Endothelial cell of umbilical vein (primary cell): ENCODE results near the gene RSPRY1. TPM values are rescaled to one million over a fixed set of nuclear protein-coding genes. Genes with fewer than 3 reads are reported as not detected.

Experiments used
- BruUV-seq: library from RNA; stranded (reverse); fragments of 400-500 nt; replicated peaks from 2 replicates; lab custom pipeline; 2021; lab: Mats Ljungman, UMichigan
- CTCF ChIA-PET: fragments of 300-600, 350-600 bp; sonication (Branson Sonifier 250); formaldehyde crosslinking; loops from one replicate; lab custom pipeline; 2021; ENCODE audit warnings: antibody characterized with exemption, inconsistent platforms; lab: Charles Lee
- POLR2A ChIA-PET: fragments of 300-600, 350-600 bp; sonication (Branson Sonifier 250); formaldehyde crosslinking; loops from one replicate; lab custom pipeline; 2021; ENCODE audit warnings: antibody characterized with exemption, inconsistent platforms; lab: Charles Lee
- DNase-seq: peaks from one replicate; pipeline ENCODE4 v3.0.0-alpha.2; 2011; ENCODE audit warnings: low read depth, low spot score
- FAIRE-seq: peaks from 2 replicates; lab custom pipeline; 2011; peaks lifted over from hg19 to GRCh38; lab: Jason Lieb, UNC
- H2AFZ ChIP-seq: 2 replicates; pipeline ENCODE4 v1.6.0; 2012; ENCODE audit warnings: low read depth, low read length, control low read depth, inconsistent platforms
- H3K27ac ChIP-seq: 2 replicates; pipeline ENCODE4 v1.5.1; 2011; ENCODE audit warnings: low read depth, mild to moderate bottlenecking, control low read depth, low read length, moderate library complexity; ENCODE audit not compliant: insufficient read depth
- H3K27me3 ChIP-seq, 2 experiments: 2 replicates each; pipeline versions ENCODE4 v1.6.0 to v1.6.1; 2011; ENCODE audit warnings: low read length in 2 of 2, mixed read lengths in 1 of 2; ENCODE audit not compliant: control insufficient read depth in 2 of 2, insufficient read depth in 2 of 2
- H3K36me3 ChIP-seq, 2 experiments: 2 replicates in 1 of 2; 3 replicates in 1 of 2; pipeline ENCODE4 v1.5.1; 2011; ENCODE audit warnings: low read length in 2 of 2, mild to moderate bottlenecking in 1 of 2, moderate library complexity in 1 of 2; ENCODE audit not compliant: control insufficient read depth in 2 of 2, insufficient read depth in 2 of 2; ENCODE audit errors: extremely low read depth in 1 of 2
- H3K4me1 ChIP-seq: 3 replicates; pipeline ENCODE4 v1.5.1; 2011; ENCODE audit warnings: mild to moderate bottlenecking, low read length; ENCODE audit not compliant: control insufficient read depth, insufficient read depth; ENCODE audit errors: extremely low read depth
- H3K4me2 ChIP-seq: 2 replicates; pipeline ENCODE4 v1.6.1; 2011; ENCODE audit warnings: low read length, control low read depth, mixed read lengths; ENCODE audit not compliant: insufficient read depth
- H3K4me3 ChIP-seq, 3 experiments: fragments of 200-600 bp in 1 of 3; sonication (generic), shearing (Covaris generic) in 1 of 3; replicated peaks in 1 of 3; 2 replicates each; pipeline ENCODE4 v1.5.1; 2011 to 2016; ENCODE audit warnings: control low read depth in 3 of 3, low read length in 3 of 3, mild to moderate bottlenecking in 2 of 3, inconsistent platforms in 1 of 3, low read depth in 1 of 3, moderate library complexity in 1 of 3; ENCODE audit not compliant: insufficient read depth in 1 of 3
- H3K79me2 ChIP-seq: 2 replicates; pipeline ENCODE4 v1.6.0; 2012; ENCODE audit warnings: low read length, inconsistent platforms; ENCODE audit not compliant: control insufficient read depth, insufficient read depth
- H3K9ac ChIP-seq: replicated peaks from 2 replicates; pipeline ENCODE3; 2011; ENCODE audit warnings: low read length, control low read depth; ENCODE audit not compliant: insufficient read depth; ENCODE audit errors: extremely low read depth
- H3K9me1 ChIP-seq: replicated peaks from 3 replicates; pipeline ENCODE4 v1.6.0; 2011; ENCODE audit warnings: mild to moderate bottlenecking, low read length; ENCODE audit not compliant: control insufficient read depth, insufficient read depth; ENCODE audit errors: extremely low read depth
- H3K9me3 ChIP-seq: replicated peaks from 2 replicates; pipeline ENCODE4 v1.5.1; 2012; ENCODE audit warnings: low read length, inconsistent platforms; ENCODE audit not compliant: control insufficient read depth, insufficient read depth
- H4K20me1 ChIP-seq: replicated peaks from 2 replicates; pipeline ENCODE3; 2011; ENCODE audit warnings: mild to moderate bottlenecking, low read length; ENCODE audit not compliant: control insufficient read depth, insufficient read depth; ENCODE audit errors: extremely low read depth
- EZH2 ChIP-seq: IDR thresholded peaks from 2 replicates; pipeline ENCODE4 v1.6.1; 2012; ENCODE audit warnings: borderline replicate concordance, low read depth, mild to moderate bottlenecking, moderate library complexity, low read length, inconsistent platforms; ENCODE audit not compliant: severe bottlenecking
- FOS ChIP-seq: IDR thresholded peaks from 2 replicates; pipeline ENCODE4 v1.6.1; 2011; ENCODE audit warnings: mild to moderate bottlenecking, low read length, moderate library complexity, borderline replicate concordance; ENCODE audit not compliant: insufficient read depth
- GATA2 ChIP-seq: IDR thresholded peaks from 2 replicates; pipeline ENCODE4 v1.7.0; 2011; ENCODE audit warnings: low read depth, mild to moderate bottlenecking, moderate library complexity, mixed read lengths, low read length; ENCODE audit not compliant: insufficient read length, insufficient read depth
- JUN ChIP-seq: IDR thresholded peaks from 2 replicates; pipeline ENCODE4 v1.6.1; 2011; ENCODE audit warnings: borderline replicate concordance, low read depth; ENCODE audit not compliant: insufficient read length, insufficient read depth
- MYC ChIP-seq: IDR thresholded peaks from one replicate; pipeline ENCODE4 v1.6.1; 2011; ENCODE audit warnings: mild to moderate bottlenecking, low read depth, low read length
- POLR2A ChIP-seq: IDR thresholded peaks from 2 replicates; pipeline ENCODE4 v1.6.1; 2012; ENCODE audit warnings: low read depth, mild to moderate bottlenecking, control low read depth, low read length
- POLR2AphosphoS5 ChIP-seq: IDR thresholded peaks from 2 replicates; pipeline ENCODE4 v1.6.1; 2012; ENCODE audit warnings: low read depth, mild to moderate bottlenecking, control low read depth, low read length, moderate library complexity; ENCODE audit not compliant: insufficient read depth
- dilution Hi-C: fragments of 300-500 bp; cut with MboI; formaldehyde crosslinking; loops from one replicate; pipeline ENCODE4 v1.15.0; 2019; ENCODE audit warnings: low sequenced_read_pairs; ENCODE audit not compliant: extremely low pct_ligation_motif_present
- intact Hi-C: fragments of 100-400 bp; cut with micrococcal nuclease; formaldehyde crosslinking; loops from one replicate; pipeline ENCODE4 v1.10.0; 2022
- polyA plus RNA-seq, 4 experiments: library from polyadenylated mRNA; depleted of rRNA in 3 of 4; stranded (reverse) in 3 of 4; unstranded in 1 of 4; fragments of >200 nt; gene quantifications; 2 replicates each; pipeline versions ENCODE4 v1.2.1 to v1.2.3, GENCODE V29; 2011 to 2012; ENCODE audit warnings: missing spikeins in 1 of 4
- total RNA-seq: library from RNA; stranded (reverse); gene quantifications from 2 replicates; pipeline ENCODE4 v1.2.3, GENCODE V29; 2021
- TF ChIP-seq, protein P1 (sequence below): IDR thresholded peaks from 2 replicates; pipeline ENCODE4 v1.6.1; 2011; ENCODE audit not compliant: insufficient read depth, insufficient read length
- TF ChIP-seq, protein P2 (sequence below), 2 donors: IDR thresholded peaks; 1 replicate in 1 of 2; 2 replicates in 1 of 2; pipeline ENCODE4 v1.5.1; 2011; ENCODE audit warnings: low read length in 2 of 2, mild to moderate bottlenecking in 2 of 2, moderate library complexity in 2 of 2, control low read depth in 1 of 2, inconsistent platforms in 1 of 2, low read depth in 1 of 2; ENCODE audit not compliant: insufficient read depth in 1 of 2; ENCODE audit errors: extremely low read depth in 1 of 2

RSPRY1 gene
- total and polyA plus RNA-seq, 2 donors (not counting 3 experiments of a cell fraction or from before 2014, with no cell fraction given): 28.5 to 55.1 TPM

DNA sequence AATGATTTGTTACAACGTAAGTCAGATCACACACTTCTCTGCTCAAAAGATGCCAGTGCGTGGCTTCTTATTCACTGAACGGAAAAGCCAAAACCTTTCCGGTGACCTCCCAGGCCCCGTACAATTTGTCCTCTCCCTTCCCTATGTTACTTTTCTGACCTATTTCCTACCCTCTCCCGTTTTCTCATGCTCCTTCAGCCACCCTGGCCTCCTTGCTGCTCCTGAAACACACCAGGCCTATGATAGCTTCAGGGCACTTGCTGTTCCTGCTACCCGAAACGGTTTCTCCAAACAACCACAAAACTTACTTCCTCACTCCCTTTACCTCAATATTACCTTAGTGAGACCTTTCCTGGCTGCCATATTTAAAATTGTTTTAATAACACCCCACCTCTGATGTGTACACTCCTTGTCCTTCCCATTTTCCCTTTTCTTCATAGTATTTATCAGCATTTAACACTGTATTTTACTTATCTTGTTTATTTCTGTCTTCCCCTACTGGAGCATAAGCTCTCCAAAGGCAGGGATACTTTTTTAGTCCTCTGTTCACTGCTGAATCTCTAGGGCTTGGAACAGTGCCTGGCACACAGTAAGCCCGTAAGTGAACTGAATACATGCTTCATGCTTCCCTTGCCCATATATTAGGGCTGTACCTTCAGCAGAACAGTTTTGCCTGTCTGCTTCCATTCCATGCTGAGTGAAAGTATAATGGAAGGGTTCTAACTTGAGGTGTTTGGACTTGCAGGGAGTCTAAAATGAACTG is 48.0 kb downstream of the RSPRY1 start:
- no peak for DNase-seq
- BruUV-seq: no TSS peak
- ChIA-PET CTCF (no interaction called here), POLR2A (no interaction called here)
- Histone ChIP-seq H3K79me2 (no peaks in the 10 kb centered on the region), H4K20me1 (no peaks in the 10 kb centered on the region), H3K4me1 (no peaks in the 10 kb centered on the region), H3K9me3 (no peaks in the 10 kb centered on the region), H3K27me3 (no peaks in the 10 kb centered on the region), H3K27ac (no peak overlapping the region), H3K36me3 (peaks cover 24 to 34% of the 10 kb centered on the region in 2 experiments), H3K9me1 (no peaks in the 10 kb centered on the region), H3K9ac (no peak overlapping the region), H3K4me2 (no peak overlapping the region), H3K4me3 (no peak overlapping the region), H2AFZ (no peak overlapping the region)
- dilution Hi-C loops (no loop called here), intact Hi-C loops (no loop called here)
- TF ChIP-seq, protein P1, sequence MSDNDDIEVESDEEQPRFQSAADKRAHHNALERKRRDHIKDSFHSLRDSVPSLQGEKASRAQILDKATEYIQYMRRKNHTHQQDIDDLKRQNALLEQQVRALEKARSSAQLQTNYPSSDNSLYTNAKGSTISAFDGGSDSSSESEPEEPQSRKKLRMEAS: no peak
- TF ChIP-seq POLR2A (no peak), POLR2AphosphoS5 (no peak), GATA2 (no peak)
- FAIRE-seq: no peak

DNA sequence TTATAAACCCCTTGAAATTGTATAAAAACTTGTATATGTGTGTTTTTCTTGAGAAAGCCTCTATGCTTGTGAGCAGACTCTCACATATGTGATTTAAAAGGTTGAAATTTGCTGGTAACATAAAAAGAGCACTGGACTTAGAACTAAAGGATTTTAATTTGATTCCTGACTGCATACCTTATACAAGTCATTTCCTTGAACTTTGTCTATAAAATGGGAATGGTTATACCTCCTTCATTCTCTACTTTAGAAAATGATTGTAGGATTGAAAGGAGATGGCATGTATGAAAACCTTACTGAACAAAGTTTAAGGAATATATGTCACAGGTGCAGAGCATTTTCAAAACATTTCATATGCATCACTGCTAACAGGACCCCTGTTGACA is 48.6 kb downstream of the RSPRY1 start:
- ChIA-PET CTCF (interaction anchor here (1.3 to 1.6 kb wide), 2 partner anchors 16 to 56 kb away, joined by 3 to 4 read pairs; no protein-coding TSS in a partner anchor), POLR2A (no interaction called here)
- no peaks in the 10 kb centered on the region for H3K79me2 ChIP-seq
- H3K9me1 ChIP-seq: no peaks in the 10 kb centered on the region
- BruUV-seq: no TSS peak
- dilution Hi-C loops: no loop called here
- FAIRE-seq (no peak), DNase-seq (no peak)
- no peak overlapping the region for H3K4me2 ChIP-seq
- no peaks in the 10 kb centered on the region for H3K27me3 ChIP-seq
- H3K4me3 ChIP-seq: no peak overlapping the region
- H4K20me1 ChIP-seq: no peaks in the 10 kb centered on the region
- H2AFZ ChIP-seq: no peak overlapping the region
- H3K9me3 ChIP-seq: no peaks in the 10 kb centered on the region
- H3K27ac ChIP-seq: no peak overlapping the region
- no peak overlapping the region for H3K9ac ChIP-seq
- TF ChIP-seq FOS: no peak
- TF ChIP-seq JUN: no peak
- no peak for TF ChIP-seq POLR2A
- no peak for TF ChIP-seq POLR2AphosphoS5
- no peak for TF ChIP-seq MYC
- TF ChIP-seq, protein P2, sequence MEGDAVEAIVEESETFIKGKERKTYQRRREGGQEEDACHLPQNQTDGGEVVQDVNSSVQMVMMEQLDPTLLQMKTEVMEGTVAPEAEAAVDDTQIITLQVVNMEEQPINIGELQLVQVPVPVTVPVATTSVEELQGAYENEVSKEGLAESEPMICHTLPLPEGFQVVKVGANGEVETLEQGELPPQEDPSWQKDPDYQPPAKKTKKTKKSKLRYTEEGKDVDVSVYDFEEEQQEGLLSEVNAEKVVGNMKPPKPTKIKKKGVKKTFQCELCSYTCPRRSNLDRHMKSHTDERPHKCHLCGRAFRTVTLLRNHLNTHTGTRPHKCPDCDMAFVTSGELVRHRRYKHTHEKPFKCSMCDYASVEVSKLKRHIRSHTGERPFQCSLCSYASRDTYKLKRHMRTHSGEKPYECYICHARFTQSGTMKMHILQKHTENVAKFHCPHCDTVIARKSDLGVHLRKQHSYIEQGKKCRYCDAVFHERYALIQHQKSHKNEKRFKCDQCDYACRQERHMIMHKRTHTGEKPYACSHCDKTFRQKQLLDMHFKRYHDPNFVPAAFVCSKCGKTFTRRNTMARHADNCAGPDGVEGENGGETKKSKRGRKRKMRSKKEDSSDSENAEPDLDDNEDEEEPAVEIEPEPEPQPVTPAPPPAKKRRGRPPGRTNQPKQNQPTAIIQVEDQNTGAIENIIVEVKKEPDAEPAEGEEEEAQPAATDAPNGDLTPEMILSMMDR (IDR thresholded peaks at IDR 0.05; ENCODE audit: extremely low read depth in 1 of 2, insufficient read depth in 1 of 2, low read depth in 1 of 2, low read length in 2 of 2): no peak
- no peak for TF ChIP-seq EZH2
- no peak for TF ChIP-seq GATA2
- TF ChIP-seq, protein P1: no peak
- H3K36me3 ChIP-seq: peaks cover 21 to 38% of the 10 kb centered on the region in 2 experiments
- H3K4me1 ChIP-seq: no peaks in the 10 kb centered on the region
- intact Hi-C loops: no loop called here
